Measurements from ENCODE around the gene TCF7L2. TPM values are rescaled to one million over a fixed set of nuclear protein-coding genes. Genes with fewer than 3 reads are reported as not detected.

Gene TCF7L2
- total and polyA plus RNA-seq, 9 of the 15 experiments (the other 6 are each of a cell fraction or from before 2014, with no cell fraction given): 0.32 to 2.8 (median 0.92) TPM

DNA sequence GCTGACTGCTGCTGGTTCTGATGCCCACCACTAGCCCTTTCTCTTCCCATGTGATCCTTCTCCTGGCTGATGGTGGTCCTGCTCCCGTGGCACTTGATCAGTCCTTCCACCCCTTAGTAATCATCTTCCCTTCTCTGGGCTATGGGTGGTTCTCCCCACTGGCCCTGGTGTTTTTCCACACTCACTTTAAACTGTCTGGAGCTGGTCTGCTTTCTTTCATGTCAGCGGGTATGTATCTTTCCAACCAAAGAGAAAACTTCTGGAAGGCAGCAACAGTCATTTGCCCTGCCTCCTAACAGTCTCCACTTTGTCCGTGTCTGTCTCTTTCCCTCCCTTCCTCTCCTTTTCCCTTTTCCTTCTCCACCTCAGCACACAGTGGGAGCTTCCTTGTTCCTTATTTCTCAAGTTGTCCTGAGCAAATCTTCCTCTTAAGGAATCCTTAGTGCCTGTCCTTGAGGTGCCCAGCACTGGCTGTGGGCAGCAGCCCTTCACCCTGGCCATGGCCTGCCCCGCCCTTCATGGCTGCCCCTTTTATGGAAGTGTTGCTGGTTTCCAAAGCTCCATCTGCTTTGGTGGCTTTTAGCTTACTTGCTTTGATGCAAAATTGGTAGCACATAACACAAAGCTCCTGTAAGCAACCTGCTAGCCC is 189.0 kb downstream of the TCF7L2 start:
- peaks cover 7 to 25% of the 10 kb centered on the region in 2 experiments; a peak in 4 of 5 replicates for H3K27me3 ChIP-seq (ENCODE audit: control insufficient read depth in 2 of 2, insufficient read depth in 2 of 2, low read length in 2 of 2)
- no peaks in the 10 kb centered on the region for H3K4me1 ChIP-seq (replicated peaks in 1 of 2; ENCODE audit: control insufficient read depth in 2 of 2, insufficient read depth in 2 of 2, low read length in 2 of 2)
- no peak overlapping the region for H2AFZ ChIP-seq (ENCODE audit: low read depth, low read length)
- POLR2A ChIA-PET: no interaction called here
- H3K27ac ChIP-seq (ENCODE audit: extremely low read depth, low read depth, low read length): no peak overlapping the region
- H3K36me3 ChIP-seq (ENCODE audit: control insufficient read depth, insufficient read depth, low read length): no peaks in the 10 kb centered on the region
- TF ChIP-seq, protein P1, sequence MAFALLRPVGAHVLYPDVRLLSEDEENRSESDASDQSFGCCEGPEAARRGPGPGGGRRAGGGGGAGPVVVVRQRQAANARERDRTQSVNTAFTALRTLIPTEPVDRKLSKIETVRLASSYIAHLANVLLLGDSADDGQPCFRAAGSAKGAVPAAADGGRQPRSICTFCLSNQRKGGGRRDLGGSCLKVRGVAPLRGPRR (CRISPR knock-in tag; IDR thresholded peaks at IDR 0.05): no peak
- TF ChIP-seq, protein P2, sequence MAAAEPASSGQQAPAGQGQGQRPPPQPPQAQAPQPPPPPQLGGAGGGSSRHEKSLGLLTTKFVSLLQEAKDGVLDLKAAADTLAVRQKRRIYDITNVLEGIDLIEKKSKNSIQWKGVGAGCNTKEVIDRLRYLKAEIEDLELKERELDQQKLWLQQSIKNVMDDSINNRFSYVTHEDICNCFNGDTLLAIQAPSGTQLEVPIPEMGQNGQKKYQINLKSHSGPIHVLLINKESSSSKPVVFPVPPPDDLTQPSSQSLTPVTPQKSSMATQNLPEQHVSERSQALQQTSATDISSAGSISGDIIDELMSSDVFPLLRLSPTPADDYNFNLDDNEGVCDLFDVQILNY (CRISPR knock-in tag; IDR thresholded peaks at IDR 0.05): no peak
- no peak for TF ChIP-seq COPS2 (conservative IDR thresholded peaks at IDR 0.05)
- TF ChIP-seq TSHZ1 (CRISPR knock-in tag; IDR thresholded peaks at IDR 0.05): no peak
- TF ChIP-seq TARDBP (IDR thresholded peaks at IDR 0.05): no peak
- TF ChIP-seq ZNF3 (CRISPR knock-in tag; IDR thresholded peaks at IDR 0.05): no peak
- no peak for TF ChIP-seq C11orf30 (IDR thresholded peaks at IDR 0.05; ENCODE audit: low read depth)
- no peak for TF ChIP-seq LARP7 (IDR thresholded peaks at IDR 0.05)
- TF ChIP-seq, protein P3, sequence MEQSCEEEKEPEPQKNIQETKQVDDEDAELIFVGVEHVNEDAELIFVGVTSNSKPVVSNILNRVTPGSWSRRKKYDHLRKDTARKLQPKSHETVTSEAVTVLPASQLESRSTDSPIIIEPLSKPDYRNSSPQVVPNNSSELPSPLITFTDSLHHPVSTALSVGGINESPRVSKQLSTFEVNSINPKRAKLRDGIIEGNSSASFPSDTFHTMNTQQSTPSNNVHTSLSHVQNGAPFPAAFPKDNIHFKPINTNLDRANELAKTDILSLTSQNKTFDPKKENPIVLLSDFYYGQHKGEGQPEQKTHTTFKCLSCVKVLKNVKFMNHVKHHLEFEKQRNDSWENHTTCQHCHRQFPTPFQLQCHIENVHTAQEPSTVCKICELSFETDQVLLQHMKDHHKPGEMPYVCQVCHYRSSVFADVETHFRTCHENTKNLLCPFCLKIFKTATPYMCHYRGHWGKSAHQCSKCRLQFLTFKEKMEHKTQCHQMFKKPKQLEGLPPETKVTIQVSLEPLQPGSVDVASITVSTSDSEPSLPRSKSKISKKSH (CRISPR knock-in tag; IDR thresholded peaks at IDR 0.05): no peak
- TF ChIP-seq MCM2 (IDR thresholded peaks at IDR 0.05; ENCODE audit: low read depth): no peak
- no peak for TF ChIP-seq ZNF354B (CRISPR knock-in tag; IDR thresholded peaks at IDR 0.05)
- no peak for TF ChIP-seq PHF20 (IDR thresholded peaks at IDR 0.05; ENCODE audit: partially characterized antibody)
- DNase-seq (ENCODE audit: extremely low read depth in 1 of 4, low spot score in 3 of 4) (no peak), ATAC-seq (no peak), FAIRE-seq (no peak)
- no peaks in the 10 kb centered on the region for H4K20me1 ChIP-seq (replicated peaks; ENCODE audit: control insufficient read depth, insufficient read depth, low read length)
- no peaks in the 10 kb centered on the region for H3K79me2 ChIP-seq (ENCODE audit: control insufficient read depth, insufficient read depth, low read length)
- H3K9me3 ChIP-seq (replicated peaks; ENCODE audit: control insufficient read depth, insufficient read depth, low read depth, low read length): no peaks in the 10 kb centered on the region
- CTCF ChIA-PET (ENCODE audit: low intra/inter-chr PET ratio): no interaction called here
- in situ Hi-C loops (cut with MboI) (no loop called here), intact Hi-C loops (cut with micrococcal nuclease) (no loop called here)
- H3K9ac ChIP-seq (ENCODE audit: insufficient read depth in 1 of 2, low read depth in 2 of 2, low read length in 2 of 2): no peak overlapping the region
- BruUV-seq (replicated peaks): no TSS peak
- no peaks in the 10 kb centered on the region for H3K9me1 ChIP-seq (ENCODE audit: control insufficient read depth, insufficient read depth, low read length)
- no peak overlapping the region for H3K4me3 ChIP-seq
- WGBS (ENCODE audit: insufficient coverage, low coverage, missing lambda C conversion rate): 3% methylated on average over 3 of the region's 4 CpGs
- H3K4me2 ChIP-seq (ENCODE audit: insufficient read depth, low read length): no peak overlapping the region
